ENCODE measurements around the gene DMBX1. TPM values are rescaled to one million over a fixed set of nuclear protein-coding genes. Genes with fewer than 3 reads are reported as not detected.

Gene DMBX1
- total RNA-seq, 2 donors from 2014 or later = not detected

DNA sequence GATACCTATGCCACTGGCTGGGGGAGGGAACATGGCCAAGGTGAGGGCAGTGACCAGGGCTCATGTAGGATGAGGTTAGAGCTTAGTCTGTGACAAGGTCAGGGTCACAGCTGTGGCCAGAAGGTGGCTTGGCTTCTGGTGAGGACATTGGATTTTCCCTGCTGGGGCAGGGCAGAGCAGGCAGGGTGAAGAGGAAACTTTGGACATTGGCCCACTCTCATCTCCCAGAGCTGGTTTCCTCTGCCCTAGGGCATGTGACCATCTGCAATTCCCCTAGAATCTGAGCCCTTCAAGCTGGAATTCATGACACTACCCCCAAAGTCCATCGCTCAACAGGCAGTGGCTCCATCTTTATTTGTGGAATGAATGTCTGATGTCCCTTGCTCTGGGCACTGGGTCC, 5.3 kb downstream of the DMBX1 start:
- Histone ChIP-seq H3K4me1 (peaks cover 0 to 11% of the 10 kb centered on the region in 2 donors), H3K27me3 (peaks cover 33 to 37% of the 10 kb centered on the region in 2 donors), H3K36me3 (no peaks in the 10 kb centered on the region), H3K9me3 (no peaks in the 10 kb centered on the region), H3K27ac (no peak overlapping the region), H3K4me3 (no peak overlapping the region)
- no peak for TF ChIP-seq CTCF (IDR thresholded peaks at IDR 0.05)
- no peak for DNase-seq (ENCODE audit: low spot score)

DNA sequence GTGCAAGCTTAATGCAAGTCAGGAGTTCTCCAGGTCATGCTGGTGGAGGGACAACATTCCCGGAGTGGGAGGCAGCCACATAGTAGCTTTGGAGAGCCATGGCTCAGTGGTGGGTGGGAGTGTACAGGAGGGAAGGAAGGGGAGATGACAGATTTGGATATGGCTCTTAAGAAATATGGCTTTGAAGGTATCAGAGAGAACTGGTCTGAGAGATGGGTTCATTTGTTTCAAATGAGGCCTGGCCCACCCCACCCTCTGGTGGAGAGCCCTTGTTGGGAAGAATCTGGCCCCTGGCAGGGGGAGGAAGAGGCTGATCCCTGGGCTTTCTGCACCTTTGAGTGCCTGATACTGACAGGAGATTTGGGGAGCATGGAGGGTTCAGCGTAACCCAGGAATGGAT, 6.1 kb downstream of the DMBX1 start:
- peaks cover 24 to 28% of the 10 kb centered on the region in 2 donors for H3K27me3 ChIP-seq
- H3K27ac ChIP-seq = no peak overlapping the region
- no peaks in the 10 kb centered on the region for H3K36me3 ChIP-seq
- H3K4me1 ChIP-seq = peaks cover 0 to 2% of the 10 kb centered on the region in 2 donors
- no peaks in the 10 kb centered on the region for H3K9me3 ChIP-seq
- no peak for TF ChIP-seq CTCF (IDR thresholded peaks at IDR 0.05)
- no peak for DNase-seq (ENCODE audit: low spot score)
- H3K4me3 ChIP-seq = no peak overlapping the region

- no peak for DNase-seq (ENCODE audit: low spot score)
- H3K27me3 ChIP-seq = peaks cover 17 to 21% of the 10 kb centered on the region in 2 donors
- no peak overlapping the region for H3K27ac ChIP-seq
- H3K36me3 ChIP-seq = no peaks in the 10 kb centered on the region
- H3K4me3 ChIP-seq = no peak overlapping the region
- no peak for TF ChIP-seq CTCF (IDR thresholded peaks at IDR 0.05)
- H3K4me1 ChIP-seq = no peaks in the 10 kb centered on the region
- H3K9me3 ChIP-seq = no peaks in the 10 kb centered on the region
Observed at GRCh38 chr1:46496505-46496904, 6.9 kb downstream of the DMBX1 start.

- Histone ChIP-seq H3K27me3 (peaks cover 12 to 18% of the 10 kb centered on the region in 2 donors), H3K27ac (no peak overlapping the region), H3K9me3 (no peaks in the 10 kb centered on the region), H3K4me3 (no peak overlapping the region), H3K4me1 (no peaks in the 10 kb centered on the region), H3K36me3 (no peaks in the 10 kb centered on the region)
- TF ChIP-seq CTCF (IDR thresholded peaks at IDR 0.05) = no peak
- DNase-seq (ENCODE audit: low spot score) = no peak
Observed at GRCh38 chr1:46497020-46497419, 7.4 kb downstream of the DMBX1 start.

GRCh38 chr1:46497665-46498064, 8.0 kb downstream of the DMBX1 start:
- Histone ChIP-seq H3K4me1 (no peaks in the 10 kb centered on the region), H3K27ac (no peak overlapping the region), H3K27me3 (peaks cover 5 to 13% of the 10 kb centered on the region in 2 donors), H3K9me3 (no peaks in the 10 kb centered on the region), H3K36me3 (no peaks in the 10 kb centered on the region), H3K4me3 (no peak overlapping the region)
- no peak for TF ChIP-seq CTCF (IDR thresholded peaks at IDR 0.05)
- no peak for DNase-seq (ENCODE audit: low spot score)

DNA sequence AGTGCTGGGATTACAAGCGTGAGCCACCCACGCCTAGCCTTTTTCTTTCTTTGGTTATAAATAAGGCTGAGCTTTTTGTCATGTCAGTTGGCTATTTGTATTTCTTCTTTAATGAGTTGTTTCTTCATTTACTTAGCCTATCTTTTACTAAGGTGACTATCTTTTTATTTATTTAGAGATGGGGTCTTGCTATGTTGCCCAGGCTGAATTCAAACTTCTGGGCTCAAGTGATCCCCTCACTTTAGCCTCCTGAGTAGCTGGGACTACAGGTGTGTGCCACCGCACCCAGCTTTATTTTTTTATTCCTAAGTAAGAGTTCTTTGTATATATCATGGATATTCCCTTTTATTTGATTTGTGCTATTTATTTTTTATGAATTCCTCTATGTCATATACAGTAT, 11.9 kb downstream of the DMBX1 start:
- Histone ChIP-seq H3K27me3 (no peaks in the 10 kb centered on the region), H3K4me1 (no peaks in the 10 kb centered on the region), H3K4me3 (no peak overlapping the region), H3K27ac (no peak overlapping the region), H3K36me3 (no peaks in the 10 kb centered on the region), H3K9me3 (no peaks in the 10 kb centered on the region)
- DNase-seq (ENCODE audit: low spot score) = no peak
- TF ChIP-seq CTCF (IDR thresholded peaks at IDR 0.05) = no peak

Measured in right atrium auricular region (tissue), 2 donors.